Fibroblast of gingiva (primary cell): ENCODE measurements around the gene PNMA6E.
A peak's percentile ranks its signal among the peaks of the same experiment; 100 is the strongest.

Experiments
- DNase-seq: peaks from one replicate; pipeline ENCODE4 v3.0.0-alpha.2; 2011; ENCODE audit warnings: low read depth

The PNMA6E gene

DNA sequence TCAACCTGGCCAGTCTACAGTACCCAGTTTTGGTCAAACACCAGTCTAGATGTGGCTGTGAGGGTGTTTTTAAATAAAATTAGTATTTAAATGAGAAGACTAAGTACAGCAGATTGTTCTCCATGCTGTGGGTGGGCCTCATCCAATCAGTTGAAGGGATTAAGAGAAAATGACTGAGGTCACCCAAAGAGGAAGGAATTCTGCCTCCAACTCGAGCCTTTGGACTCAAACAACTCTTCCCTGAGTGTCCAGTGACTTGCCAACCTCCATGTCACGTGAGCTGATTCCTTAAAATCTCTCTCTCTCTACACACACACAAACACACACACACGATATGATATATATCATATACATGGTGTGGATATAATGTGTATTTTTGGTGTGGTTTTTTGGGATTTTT, 34.7 kb upstream of the PNMA6E start:
- DNase-seq: no peak

DNA sequence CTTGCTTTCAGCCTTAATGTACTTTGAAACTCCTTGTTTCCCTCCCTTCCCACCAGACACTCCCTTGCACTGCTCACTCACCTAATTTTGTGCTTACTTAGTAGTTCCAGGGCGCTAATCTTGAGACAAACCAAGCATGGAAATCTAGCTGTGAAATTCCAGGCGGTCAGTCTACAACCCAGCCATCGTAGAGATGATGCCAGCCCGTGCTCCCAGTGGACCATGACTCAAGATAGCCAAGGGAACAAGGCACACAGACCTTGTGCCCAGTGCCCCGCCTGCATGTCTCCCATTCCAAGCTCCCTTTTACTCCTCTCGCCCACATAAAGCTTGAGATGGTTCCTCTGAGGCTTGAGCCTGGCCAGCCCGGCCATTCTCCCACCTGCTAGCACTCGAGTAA, 33.7 kb upstream of the PNMA6E start:
- no peak for DNase-seq

DNA sequence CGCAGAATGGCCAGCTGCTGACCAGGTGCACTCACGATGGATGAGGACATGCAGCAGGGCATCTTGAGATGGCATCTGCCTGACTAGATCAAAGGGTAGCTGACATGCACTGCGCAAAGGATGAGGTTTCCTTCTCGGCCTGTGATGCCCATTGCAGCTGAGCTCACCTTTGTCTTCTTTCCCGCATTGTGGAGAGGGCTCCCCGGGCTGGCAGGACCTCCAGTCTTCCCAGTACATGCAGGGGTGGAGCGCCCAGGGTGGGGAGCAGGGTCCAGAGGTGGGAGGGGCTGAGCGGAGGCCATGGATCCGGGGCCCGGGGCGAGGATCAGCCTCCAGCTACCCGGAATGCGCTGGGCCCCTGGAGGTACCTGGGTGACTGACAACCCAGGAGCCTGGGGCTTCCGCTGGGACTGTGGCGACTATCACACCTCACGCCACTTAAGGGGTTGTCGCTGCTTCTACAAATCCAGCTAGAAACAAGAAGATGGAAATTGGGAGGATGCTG, 32.7 kb upstream of the PNMA6E start:
- no peak for DNase-seq

DNA sequence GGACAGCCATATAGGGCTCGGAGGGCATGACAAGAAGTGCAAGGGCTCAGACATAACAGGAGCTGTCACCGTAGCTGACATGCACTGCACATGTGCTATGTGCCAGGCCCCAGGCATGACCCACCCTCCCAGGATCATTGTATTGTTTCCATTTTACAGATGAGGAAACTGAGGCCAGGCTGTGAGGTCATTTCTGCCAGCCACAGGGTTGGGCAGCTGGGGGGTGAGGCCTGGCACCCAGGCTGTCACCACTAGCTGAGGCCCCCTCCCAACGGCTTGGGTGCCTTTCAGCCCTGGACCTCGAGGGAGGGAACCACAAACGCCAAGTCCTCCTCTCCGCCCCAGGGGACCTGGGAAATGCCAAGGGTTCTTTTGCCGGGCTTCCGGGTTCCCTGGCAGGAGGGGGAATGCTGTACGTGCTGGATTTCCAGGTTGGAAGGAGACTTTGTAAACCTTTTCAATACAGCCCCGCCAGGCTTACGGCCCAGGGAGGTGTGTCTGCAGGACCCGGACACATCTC, 32.1 kb upstream of the PNMA6E start:
- DNase-seq: no peak

DNA sequence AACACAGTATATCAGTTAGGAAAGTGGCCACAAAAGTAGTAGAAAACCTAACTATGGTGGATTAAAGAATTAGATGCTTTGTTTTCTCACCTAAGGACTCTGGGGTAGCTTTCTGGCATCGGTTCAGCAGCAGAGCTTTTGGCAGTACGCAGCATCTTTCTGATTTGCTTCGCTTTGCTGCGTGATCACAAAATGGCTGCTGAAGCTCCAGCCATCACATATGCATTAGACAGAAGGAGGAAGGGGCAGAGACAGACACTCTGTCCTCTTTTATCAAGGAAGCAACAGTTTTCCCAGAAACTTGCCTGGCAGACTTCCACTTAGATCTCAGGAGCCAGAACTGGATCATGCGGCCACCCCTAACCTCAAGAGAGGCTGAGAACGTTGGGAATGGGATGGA, 29.6 kb upstream of the PNMA6E start:
- DNase-seq: no peak

DNA sequence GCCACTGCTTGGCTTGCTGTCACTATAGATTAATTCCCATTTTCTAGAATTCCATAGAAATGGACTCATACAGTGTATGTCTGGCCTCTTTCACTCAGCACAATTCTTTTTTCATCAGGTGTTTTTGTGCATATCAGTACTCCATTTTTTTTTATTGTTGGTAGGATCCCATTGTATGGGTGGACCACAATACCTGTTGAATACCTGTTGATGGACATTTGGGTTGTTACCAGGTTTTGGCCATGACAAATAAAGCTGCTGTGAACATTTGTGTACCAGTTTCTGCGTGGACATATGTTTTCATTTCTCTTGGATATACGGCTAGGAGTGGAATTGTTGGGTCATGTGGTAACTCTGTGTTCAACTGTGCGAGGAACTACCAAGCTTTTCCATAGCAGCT, 25.1 kb upstream of the PNMA6E start:
- DNase-seq: no peak

DNA sequence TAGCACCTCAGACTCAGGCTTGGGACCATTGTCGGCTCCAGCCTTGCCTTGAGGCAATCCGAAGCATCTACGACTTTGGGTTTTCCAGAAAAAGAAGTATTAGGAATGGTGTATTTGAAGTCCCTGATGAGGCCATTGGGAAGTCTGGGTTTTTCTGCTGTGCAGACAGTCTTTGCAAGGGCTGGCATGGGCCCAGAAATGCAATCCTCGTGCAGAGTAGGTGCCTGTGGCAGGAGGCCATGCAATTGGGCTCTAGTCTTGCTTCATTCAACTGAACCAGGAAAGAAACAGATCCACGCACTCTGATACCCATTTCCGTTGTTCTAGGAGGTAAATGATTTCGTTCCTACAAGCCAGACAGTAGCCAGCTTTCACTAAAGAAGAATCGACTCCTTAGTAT, 22.5 kb upstream of the PNMA6E start:
- peak; percentile 1 for DNase-seq

DNA sequence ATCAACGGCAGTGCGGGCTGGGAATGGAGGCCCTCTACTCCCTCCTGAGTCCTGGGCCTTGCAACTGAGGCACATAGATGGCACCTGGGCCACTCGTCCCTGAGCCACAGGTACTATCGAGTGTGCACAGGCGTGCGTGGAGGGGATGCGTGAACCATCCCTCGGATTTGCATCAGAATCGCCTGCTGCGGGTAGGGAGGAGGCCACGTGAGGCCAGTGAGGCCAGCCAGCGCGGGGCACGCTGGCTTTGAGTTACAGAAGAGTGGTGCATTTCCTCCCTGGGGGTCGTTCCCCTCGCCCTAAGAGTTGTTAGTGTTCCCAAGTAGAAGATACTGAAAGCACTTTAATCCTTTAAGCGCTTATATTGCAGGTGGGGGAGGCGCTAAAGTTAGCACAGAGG, 20.7 kb upstream of the PNMA6E start:
- no peak for DNase-seq

DNA sequence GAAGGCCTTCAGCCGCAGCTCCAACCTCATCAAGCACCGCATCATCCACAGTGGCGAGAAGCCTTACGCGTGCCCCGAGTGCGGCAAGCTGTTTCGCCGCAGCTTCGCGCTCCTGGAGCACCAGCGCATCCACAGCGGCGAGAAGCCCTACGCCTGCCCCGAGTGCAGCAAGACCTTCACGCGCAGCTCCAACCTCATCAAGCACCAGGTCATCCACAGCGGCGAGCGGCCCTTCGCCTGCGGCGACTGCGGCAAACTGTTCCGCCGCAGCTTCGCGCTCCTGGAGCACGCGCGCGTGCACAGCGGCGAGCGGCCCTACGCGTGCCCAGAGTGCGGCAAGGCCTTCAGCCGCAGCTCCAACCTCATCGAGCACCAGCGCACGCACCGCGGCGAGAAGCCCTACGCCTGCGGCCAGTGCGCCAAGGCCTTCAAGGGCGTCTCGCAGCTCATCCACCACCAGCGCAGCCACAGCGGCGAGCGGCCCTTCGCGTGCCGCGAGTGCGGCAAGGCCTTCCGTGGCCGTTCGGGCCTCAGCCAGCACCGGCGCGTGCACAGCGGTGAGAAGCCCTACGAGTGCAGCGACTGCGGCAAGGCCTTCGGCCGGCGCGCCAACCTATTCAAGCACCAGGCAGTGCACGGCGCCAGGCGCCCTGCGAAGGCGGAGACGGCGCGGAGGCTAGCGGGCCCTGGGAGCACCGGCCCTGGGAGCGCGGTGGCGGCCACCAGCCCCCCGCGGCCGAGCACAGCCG, 19.9 kb upstream of the PNMA6E start:
- DNase-seq: no peak

DNA sequence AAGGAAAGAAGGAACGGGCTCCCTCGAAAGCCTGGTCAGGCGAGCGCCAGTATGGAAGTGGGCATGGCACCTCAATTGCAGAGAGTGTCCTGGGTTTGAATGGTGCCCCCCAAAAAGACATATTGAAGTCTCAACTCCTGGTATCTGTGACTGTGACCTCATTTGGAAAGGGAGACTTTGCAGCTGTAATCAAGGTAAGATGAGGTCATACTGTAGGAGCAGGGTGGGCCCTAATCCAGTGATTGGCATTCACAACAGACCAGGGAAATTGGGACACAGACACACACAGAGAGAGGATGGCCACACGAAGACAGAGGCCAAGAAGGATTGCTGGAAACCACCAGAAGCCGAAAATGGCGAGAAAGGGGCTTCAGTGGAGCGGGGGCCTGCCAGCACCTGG, 16.5 kb upstream of the PNMA6E start:
- DNase-seq: no peak

DNA sequence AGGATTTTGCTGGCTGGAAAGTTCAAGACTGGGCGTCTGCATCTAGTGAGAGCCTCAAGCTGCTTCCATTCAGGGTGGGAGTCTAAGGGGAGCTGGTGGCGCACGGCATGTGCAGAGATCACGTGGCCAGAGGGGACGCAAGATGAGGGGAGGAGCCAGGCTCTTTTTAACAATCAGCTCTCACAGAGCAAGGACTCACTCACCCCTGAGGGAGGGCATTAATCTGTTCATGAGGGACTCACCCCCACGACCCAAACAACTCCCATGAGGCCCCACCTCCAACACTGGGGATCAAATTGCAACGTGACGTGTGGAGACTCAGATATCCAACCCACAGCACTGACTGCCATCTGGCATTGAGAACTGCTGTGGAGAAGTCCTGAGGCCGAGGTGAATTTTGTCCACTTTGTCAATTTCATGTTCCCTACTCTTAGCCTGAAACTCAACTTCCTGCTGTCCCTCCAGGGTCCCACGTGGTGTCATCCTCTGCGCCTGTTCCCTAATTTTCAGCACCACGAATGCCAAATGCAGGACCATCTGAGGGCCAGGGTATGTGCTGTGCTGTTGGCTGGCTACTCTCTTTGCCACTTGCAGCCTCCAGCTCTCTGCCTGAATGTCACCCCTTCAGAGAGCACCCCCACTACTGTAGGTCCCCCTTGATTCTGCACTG, 15.8 kb upstream of the PNMA6E start:
- DNase-seq: no peak

DNA sequence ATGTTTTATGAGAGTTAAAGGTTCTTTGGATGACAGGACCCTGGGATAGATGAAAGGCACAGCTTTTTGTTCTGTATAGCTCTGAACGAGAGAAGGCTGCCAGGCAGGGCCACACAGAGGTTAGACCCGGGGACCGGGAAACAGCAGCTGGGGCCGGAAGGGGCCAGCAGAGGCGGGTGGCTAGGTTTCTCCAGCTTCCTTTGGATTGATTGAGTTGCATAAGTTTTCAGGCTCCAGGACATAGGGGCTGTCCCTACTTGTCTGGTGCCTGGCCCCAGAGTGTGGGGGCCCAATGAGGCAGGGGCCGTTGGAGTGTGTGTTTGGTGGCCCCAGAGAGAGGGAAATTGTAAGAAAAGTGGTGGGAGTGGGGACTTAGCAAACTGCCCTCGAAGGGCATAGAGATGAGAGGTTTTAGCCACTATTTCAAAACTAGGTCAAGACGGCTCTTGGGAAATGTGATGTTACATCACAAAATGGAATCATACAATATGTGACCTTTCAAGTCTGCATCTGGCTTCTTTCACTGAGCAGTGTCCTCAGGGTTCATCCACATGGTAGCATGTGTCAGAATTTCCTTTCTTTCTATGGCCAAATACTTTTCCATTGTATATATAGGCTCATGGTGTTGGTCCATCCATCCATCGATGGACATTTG, 13.8 kb upstream of the PNMA6E start:
- DNase-seq: peak; percentile 74

DNA sequence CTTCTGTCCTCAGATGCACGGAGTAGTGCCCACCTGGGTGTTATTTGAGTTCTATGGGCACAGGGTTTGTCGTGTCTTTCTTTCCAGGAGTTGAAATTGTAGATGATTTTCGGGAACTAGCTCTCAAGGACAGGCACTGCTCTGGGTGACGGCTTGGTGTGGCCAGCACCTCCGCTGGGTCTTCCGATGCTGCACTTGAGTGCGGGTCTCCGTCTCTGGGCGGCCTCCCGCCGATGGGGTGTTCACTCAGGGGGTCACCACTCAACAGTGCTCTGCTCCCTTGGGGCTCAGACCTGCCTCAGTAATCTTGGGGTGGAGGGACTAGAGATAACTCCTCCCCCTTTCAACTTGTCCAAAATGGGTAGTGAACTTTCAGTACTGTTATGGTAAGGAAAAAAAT, 12.6 kb upstream of the PNMA6E start:
- DNase-seq: no peak

DNA sequence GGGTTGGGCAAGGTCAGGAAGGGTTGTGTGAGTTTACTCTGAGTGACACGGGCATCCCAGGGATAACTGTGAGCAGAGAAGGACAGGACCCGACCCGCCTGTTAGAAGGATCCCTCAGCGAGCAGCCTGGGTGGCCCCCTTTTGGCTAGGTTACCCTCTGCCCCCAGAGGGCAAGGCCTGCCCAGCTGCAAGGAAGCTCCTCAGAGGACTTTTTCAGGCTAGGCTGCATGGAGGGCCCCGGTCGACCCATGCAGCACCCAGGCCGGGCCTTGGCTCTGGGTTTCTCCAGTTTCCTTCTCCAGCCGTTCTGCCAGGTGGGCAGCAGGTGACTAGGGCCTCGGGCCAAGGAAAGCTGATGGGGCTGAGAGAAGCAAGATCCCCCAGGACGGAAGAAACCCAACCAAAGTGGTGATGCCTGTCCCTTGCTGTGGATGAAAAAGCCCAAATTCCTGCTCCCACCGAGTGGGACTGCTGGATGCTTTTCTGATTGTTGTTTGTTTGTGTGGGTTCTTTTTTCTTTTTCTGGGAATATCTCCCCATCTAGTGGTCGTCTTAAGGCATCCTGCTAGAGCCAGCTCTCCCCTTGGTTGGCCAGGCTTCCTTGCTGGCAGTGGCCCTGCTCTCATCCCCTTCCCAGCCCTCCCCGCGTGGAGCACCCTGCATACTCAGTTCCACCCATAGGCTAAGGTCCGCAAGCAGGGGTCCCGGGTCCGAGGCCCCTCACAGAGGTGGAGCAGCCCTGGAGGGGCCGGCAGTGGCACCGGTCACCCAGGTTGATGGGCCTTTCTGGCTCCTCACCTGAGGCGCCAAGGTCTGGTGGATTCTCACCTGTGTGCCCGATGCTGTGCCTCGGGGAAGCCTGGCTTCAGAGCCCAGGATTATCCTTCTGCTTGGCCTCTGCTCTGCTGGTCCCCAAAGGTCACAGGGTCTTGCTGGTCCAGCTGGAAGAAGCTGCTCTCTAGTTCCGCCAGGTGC, 11.9 kb upstream of the PNMA6E start:
- no peak for DNase-seq

DNA sequence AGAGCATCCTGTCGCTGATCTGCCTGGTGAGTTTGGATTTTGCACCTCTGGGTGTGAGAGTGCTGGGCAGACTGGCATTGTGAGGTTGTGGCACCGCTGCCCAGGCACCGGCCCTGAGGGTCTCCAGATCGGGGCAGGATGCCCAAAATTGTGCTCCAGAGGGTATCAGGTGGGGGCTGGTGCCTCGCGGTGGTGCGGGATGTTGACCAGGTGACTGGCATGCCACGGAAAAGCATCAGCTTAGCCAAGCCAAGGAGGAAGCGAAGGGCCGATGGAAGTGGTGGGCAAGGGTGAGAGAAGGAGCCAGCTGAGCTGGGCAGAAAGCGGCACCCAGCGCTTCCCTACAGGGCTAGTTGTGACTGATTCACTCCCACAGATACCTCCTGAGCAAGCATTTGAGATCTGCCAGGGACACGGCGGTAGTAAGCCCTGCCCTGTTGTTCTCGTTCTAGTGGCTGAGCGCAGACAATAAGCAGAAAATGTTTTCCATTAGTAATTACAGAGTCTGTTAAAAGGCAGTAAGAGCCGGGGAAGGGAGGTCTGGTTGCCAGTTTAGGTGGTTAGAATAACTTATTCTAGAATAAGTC, 10.9 kb upstream of the PNMA6E start:
- DNase-seq: no peak

DNA sequence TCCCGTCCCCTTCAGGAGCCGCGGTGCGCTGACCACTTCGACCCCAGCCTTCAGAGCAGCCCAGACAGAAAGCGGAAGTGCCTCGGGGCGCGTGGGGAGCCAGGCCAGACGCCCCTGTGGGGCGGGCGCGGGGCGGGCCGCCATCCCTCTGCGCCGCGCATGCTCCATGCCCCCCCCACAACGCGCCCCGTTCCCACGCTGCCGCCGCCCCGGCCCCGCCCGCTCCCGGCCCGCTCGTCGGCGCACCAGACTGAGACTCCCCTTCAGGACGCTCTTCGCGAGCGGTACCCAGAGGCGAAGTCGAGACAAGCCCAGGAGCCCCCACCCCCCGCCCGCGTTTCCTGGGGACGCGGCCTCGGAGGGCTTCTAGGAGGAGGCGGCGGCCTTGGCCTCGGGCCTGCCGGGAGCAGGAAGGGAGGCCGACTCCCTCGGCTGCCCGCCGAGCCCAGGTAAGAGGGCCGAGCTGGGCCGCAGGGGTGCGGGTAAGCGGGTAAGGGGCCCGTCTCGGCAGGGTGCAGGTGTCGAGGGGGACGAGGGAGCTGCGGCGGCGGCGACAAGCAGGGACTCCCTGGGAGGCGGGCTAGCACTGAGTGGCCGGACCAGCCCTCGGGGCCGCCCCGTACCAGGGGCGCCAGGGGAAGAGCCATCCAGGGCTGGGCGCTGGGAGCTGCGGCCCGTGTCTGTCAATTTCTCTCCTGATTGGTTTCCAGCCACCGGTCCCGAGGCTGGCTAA, 10.3 kb upstream of the PNMA6E start, which contains the start of gene ZFP92:
ZFP92 (plus strand) TSS at position 218 of the 733 bp plus-strand sequence. CDS start 6,851 bp downstream, outside the sequence.
- DNase-seq: no peak

DNA sequence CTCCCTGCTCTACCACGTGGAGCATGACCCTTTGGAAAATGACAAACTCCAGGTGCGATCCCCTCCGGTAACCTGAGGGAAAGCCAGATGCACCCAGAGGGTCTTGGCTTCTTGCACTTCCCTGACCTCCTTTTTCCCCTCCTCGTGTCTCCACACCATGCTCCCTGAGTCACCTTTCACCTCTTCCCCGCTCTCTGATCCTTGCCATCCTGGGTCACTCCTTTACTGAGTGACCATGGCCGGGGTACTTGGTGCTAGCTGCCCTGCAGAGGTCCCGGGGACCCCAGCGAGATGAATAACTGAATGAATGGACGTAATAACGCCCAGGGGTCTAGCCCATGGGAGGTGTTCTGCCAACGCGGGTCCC, 9.7 kb upstream of the PNMA6E start:
- no peak for DNase-seq

DNA sequence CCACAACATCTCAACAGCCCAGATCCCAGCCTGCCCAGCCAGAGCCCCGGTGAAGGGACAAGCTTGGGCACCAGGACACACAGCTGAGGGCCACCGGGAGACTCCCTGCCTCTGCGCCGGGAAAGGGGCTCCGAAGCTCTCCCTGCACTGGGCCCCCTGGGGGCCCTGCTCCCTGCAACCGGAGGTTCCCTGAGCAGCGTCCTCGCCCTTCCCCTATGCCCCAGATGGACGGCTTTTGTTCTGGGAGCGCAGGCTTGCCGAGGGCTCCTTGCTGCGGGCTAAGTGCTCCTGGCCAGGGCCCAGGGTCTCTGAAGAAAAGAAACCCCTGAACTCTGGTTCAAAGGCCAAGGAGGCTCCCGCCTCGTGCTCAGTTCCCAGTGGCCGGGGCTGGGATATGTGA, 9.2 kb upstream of the PNMA6E start:
- DNase-seq: no peak

DNA sequence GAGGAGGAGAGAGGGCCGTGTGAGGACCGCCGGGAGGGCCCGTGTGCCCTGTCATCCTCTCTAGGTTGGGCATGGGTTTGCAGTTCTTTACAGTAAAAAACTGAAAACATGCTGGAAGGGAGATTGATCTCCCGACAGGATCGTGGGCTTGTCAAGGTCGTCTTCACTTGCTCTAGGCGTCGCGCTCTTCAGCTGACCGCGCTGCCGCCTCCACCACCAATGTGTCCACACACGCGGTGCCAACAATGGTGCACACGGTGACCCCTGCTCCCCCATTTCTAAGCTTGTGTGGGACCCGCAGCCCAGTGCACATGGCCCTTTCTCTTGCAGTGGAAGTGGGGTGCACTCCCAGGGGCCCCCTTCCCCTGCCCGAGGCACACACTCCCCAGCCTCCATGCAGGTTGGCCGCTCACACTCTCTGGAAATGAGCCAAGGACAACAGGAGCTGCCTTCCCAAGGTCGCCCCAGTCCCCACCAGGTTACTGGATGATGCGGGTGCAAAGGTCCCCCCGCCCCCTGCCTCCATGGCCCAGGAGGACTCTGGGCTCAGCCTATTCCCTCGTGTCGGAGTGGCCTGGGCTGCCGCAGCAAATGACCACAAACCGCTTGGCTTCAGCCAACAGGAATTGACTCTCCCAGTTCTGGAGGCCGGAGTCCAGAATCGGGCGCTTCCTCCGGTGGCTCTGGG, 8.4 kb upstream of the PNMA6E start:
- no peak for DNase-seq

DNA sequence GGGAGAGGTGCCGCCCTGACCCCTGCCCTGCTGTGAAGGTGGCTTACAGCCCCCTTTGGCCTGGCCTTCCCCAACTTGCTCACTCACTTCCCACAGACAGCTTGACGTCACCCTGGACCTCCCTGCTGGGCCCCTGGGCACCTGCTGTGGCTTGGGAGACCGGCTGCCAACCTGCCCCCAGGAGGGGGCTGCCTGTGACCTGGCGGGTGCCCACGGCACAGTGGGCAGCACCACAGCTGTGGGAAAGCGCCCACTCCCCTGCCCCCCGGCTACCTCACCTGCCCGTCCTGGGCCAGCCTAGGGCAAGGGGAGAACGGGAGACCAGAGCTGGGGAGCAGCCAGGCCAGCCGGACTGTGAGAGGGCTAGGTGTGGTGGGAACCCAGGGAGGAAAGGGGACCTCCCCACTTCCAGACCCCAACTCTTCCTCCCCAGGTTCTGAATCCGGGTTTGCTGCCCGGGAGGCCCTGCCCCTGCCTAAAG, 7.8 kb upstream of the PNMA6E start:
- no peak for DNase-seq
